HCT116 (cell line): ENCODE measurements around the gene NR2F1-AS1. TPM values are rescaled to one million over a fixed set of nuclear protein-coding genes. Genes with fewer than 3 reads are reported as not detected.

Source experiments
- ATAC-seq: fragments of 200-7000 bp; cut with Tn5 transposase; 2 replicates; pipeline ENCODE4 v1.9.1; 2020; ENCODE audit warnings: mild to moderate bottlenecking, moderate library complexity
- BruUV-seq: library from RNA; stranded (reverse); fragments of 400-500 nt; replicated peaks from 2 replicates; lab custom pipeline; 2021; lab: Mats Ljungman, UMichigan
- CTCF ChIA-PET: fragments of 300-600 bp; sonication (Branson Sonifier 250); formaldehyde crosslinking; loops from one replicate; lab custom pipeline; 2021; ENCODE audit warnings: antibody characterized with exemption; lab: Charles Lee
- POLR2A ChIA-PET: fragments of 300-600, 350-600 bp; sonication (Branson Sonifier 250); formaldehyde crosslinking; loops from one replicate; lab custom pipeline; 2021; ENCODE audit warnings: antibody characterized with exemption; lab: Charles Lee
- RAD21 ChIA-PET, 2 experiments: fragments of 300-600 bp; sonication (Branson Sonifier 250); formaldehyde crosslinking; loops; one replicate each; lab custom pipeline; 2023; ENCODE audit warnings: low total read pairs in 2 of 2; ENCODE audit not compliant: uncharacterized antibody in 2 of 2, unreplicated experiment in 2 of 2, low non-redundant PET in 1 of 2; lab: Charles Lee
- DNase-seq: peaks from one replicate; pipeline ENCODE4 v3.0.0-alpha.2; 2010; ENCODE audit warnings: low read depth, low spot score
- H2AFZ ChIP-seq: fragments of 200-600 bp; shearing (Covaris generic), sonication (generic); 2 replicates; pipeline ENCODE4 v1.6.1; 2017; ENCODE audit warnings: low read depth, mixed run types, mixed read lengths, antibody characterized with exemption, low read length; ENCODE audit not compliant: poor library complexity, severe bottlenecking
- H3K27ac ChIP-seq: 2 replicates; pipeline ENCODE4 v1.5.1; 2012; ENCODE audit warnings: low read depth, low read length
- H3K27me3 ChIP-seq: fragments of 200-600 bp; sonication (generic); 2 replicates; pipeline ENCODE4 v1.6.1; 2016; ENCODE audit warnings: mixed run types, low read length, mixed read lengths; ENCODE audit not compliant: insufficient read depth
- H3K36me3 ChIP-seq, 2 experiments: fragments of 200-500 bp in 1 of 2; fragments of 200-600 bp in 1 of 2; sonication (Bioruptor generic) in 1 of 2; sonication (generic) in 1 of 2; 2 replicates each; pipeline versions ENCODE4 v1.5.1 to v1.6.1; 2014 to 2016; ENCODE audit warnings: low read length in 2 of 2, inconsistent platforms in 1 of 2, mixed read lengths in 1 of 2, mixed run types in 1 of 2; ENCODE audit not compliant: insufficient read depth in 2 of 2, control insufficient read depth in 1 of 2
- H3K4me1 ChIP-seq, 2 experiments: fragments of 200-600 bp in 1 of 2; sonication (generic) in 1 of 2; 2 replicates each; pipeline versions ENCODE4 v1.5.1 to v1.6.1; 2012 to 2017; ENCODE audit warnings: low read length in 2 of 2, inconsistent platforms in 1 of 2, mild to moderate bottlenecking in 1 of 2, mixed read lengths in 1 of 2, mixed run types in 1 of 2, moderate library complexity in 1 of 2; ENCODE audit not compliant: insufficient read depth in 2 of 2, control insufficient read depth in 1 of 2
- H3K4me2 ChIP-seq: fragments of 200-600 bp; sonication (generic); 2 replicates; pipeline ENCODE4 v1.6.1; 2017; ENCODE audit warnings: mixed run types, low read length, mixed read lengths
- H3K4me3 ChIP-seq, 2 experiments: fragments of 200-600 bp in 1 of 2; sonication (generic) in 1 of 2; replicated peaks in 1 of 2; 2 replicates each; pipeline ENCODE4 v1.5.1; 2011 to 2016; ENCODE audit warnings: low read length in 2 of 2, control low read depth in 1 of 2, low read depth in 1 of 2, mild to moderate bottlenecking in 1 of 2, mixed read lengths in 1 of 2, mixed run types in 1 of 2
- H3K79me2 ChIP-seq: fragments of 200-600 bp; sonication (generic); 2 replicates; pipeline ENCODE4 v1.6.1; 2017; ENCODE audit warnings: mild to moderate bottlenecking, mixed run types, low read length, moderate library complexity, mixed read lengths; ENCODE audit not compliant: insufficient read depth
- H3K9ac ChIP-seq: fragments of 200-600 bp; sonication (generic); 2 replicates; pipeline ENCODE4 v1.6.1; 2016; ENCODE audit warnings: low read length, mixed read lengths
- H3K9me2 ChIP-seq: fragments of 200-600 bp; sonication (generic), shearing (Covaris generic); 2 replicates; pipeline ENCODE4 v1.6.1; 2017; ENCODE audit warnings: mixed run types, mild to moderate bottlenecking, moderate library complexity; ENCODE audit not compliant: insufficient read depth
- H3K9me3 ChIP-seq, 2 experiments: fragments of 200-500 bp in 1 of 2; fragments of 200-600 bp in 1 of 2; sonication (Bioruptor generic) in 1 of 2; sonication (generic) in 1 of 2; 2 replicates each; pipeline ENCODE4 v1.6.1; 2014 to 2017; ENCODE audit warnings: low read length in 2 of 2, mixed read lengths in 2 of 2, inconsistent platforms in 1 of 2, low read depth in 1 of 2, mild to moderate bottlenecking in 1 of 2, mixed run types in 1 of 2, moderate library complexity in 1 of 2; ENCODE audit not compliant: control insufficient read depth in 1 of 2, insufficient read depth in 1 of 2
- H4K20me1 ChIP-seq: fragments of 200-600 bp; sonication (generic), shearing (Covaris generic); 2 replicates; pipeline ENCODE4 v1.6.1; 2017; ENCODE audit warnings: mixed run types, mild to moderate bottlenecking, moderate library complexity; ENCODE audit not compliant: insufficient read depth
- ATF3 ChIP-seq: IDR thresholded peaks from 2 replicates; pipeline ENCODE4 v1.6.1; 2012
- CEBPB ChIP-seq: IDR thresholded peaks from 2 replicates; pipeline ENCODE4 v1.6.1; 2012; ENCODE audit warnings: low read depth
- EGR1 ChIP-seq: IDR thresholded peaks from 2 replicates; pipeline ENCODE4 v1.6.1; 2012; ENCODE audit warnings: low read depth
- ELF1 ChIP-seq: IDR thresholded peaks from 2 replicates; pipeline ENCODE4 v1.6.1; 2012; ENCODE audit warnings: low read depth, borderline replicate concordance
- EZH2 ChIP-seq: fragments of 200-600 bp; sonication (generic); IDR thresholded peaks from 2 replicates; pipeline ENCODE4 v1.6.1; 2017; ENCODE audit warnings: antibody characterized with exemption, mixed run types
- EZH2phosphoT487 ChIP-seq: fragments of 200-600 bp; IDR thresholded peaks from 2 replicates; pipeline ENCODE4 v1.6.1; 2018; ENCODE audit warnings: antibody characterized with exemption, borderline replicate concordance
- FOSL1 ChIP-seq: IDR thresholded peaks from 2 replicates; pipeline ENCODE4 v1.6.1; 2012; ENCODE audit warnings: low read depth
- JUND ChIP-seq: IDR thresholded peaks from 2 replicates; pipeline ENCODE4 v1.6.1; 2012
- POLR2A ChIP-seq: IDR thresholded peaks from 2 replicates; pipeline ENCODE4 v1.7.0; 2011; ENCODE audit warnings: borderline replicate concordance; ENCODE audit not compliant: insufficient read depth, insufficient read length; ENCODE audit errors: extremely low read depth
- POLR2AphosphoS5 ChIP-seq: IDR thresholded peaks from 2 replicates; pipeline ENCODE4 v1.6.1; 2011; ENCODE audit warnings: mild to moderate bottlenecking, low read depth, low read length, moderate library complexity
- RAD21 ChIP-seq: IDR thresholded peaks from 2 replicates; pipeline ENCODE4 v1.6.1; 2012; ENCODE audit warnings: low read depth, mild to moderate bottlenecking
- SIN3A ChIP-seq: IDR thresholded peaks from 2 replicates; pipeline ENCODE4 v1.6.1; 2012; ENCODE audit warnings: low read depth
- SP1 ChIP-seq: IDR thresholded peaks from 2 replicates; pipeline ENCODE4 v1.6.1; 2012; ENCODE audit warnings: low read depth
- TCF7L2 ChIP-seq: IDR thresholded peaks from 2 replicates; pipeline ENCODE4 v1.7.0; 2011; ENCODE audit warnings: borderline replicate concordance, inconsistent platforms; ENCODE audit not compliant: insufficient read depth, insufficient read length; ENCODE audit errors: extremely low read depth
- YY1 ChIP-seq: IDR thresholded peaks from 2 replicates; pipeline ENCODE4 v1.6.1; 2011; ENCODE audit warnings: low read length, low read depth, moderate library complexity, mild to moderate bottlenecking; ENCODE audit not compliant: insufficient replicate concordance; ENCODE audit errors: extremely low read depth
- ZFX ChIP-seq: fragments of 450-650 bp; IDR thresholded peaks from 2 replicates; pipeline ENCODE4 v1.6.1; 2017
- ZNF274 ChIP-seq: fragments of 200-500 bp; sonication (Bioruptor generic); IDR thresholded peaks from 2 replicates; pipeline ENCODE4 v1.6.1; 2014; ENCODE audit warnings: mild to moderate bottlenecking, low read depth, low read length, inconsistent platforms
- intact Hi-C: fragments of 100-400 bp; cut with micrococcal nuclease; formaldehyde crosslinking; loops from 2 replicates; pipeline ENCODE4 v1.10.0; 2022
- total RNA-seq: library from RNA; stranded (reverse); gene quantifications from one replicate; pipeline ENCODE4 v1.2.1, GENCODE V29; 2021; ENCODE audit not compliant: unreplicated experiment
- TF ChIP-seq, protein P1 (sequence below), 3 experiments: fragments of 200-600 bp in 1 of 3; sonication (generic) in 1 of 3; IDR thresholded peaks in 2 of 3; conservative IDR thresholded peaks in 1 of 3; 2 replicates each; pipeline ENCODE4 v1.5.1; 2012 to 2017; ENCODE audit warnings: low read depth in 2 of 3, low read length in 2 of 3, antibody characterized with exemption in 1 of 3, borderline replicate concordance in 1 of 3, control low read depth in 1 of 3, mild to moderate bottlenecking in 1 of 3, mixed read lengths in 1 of 3, mixed run types in 1 of 3, moderate library complexity in 1 of 3; ENCODE audit not compliant: insufficient read depth in 1 of 3
- TF ChIP-seq, protein P2 (sequence below): IDR thresholded peaks from 2 replicates; pipeline ENCODE4 v1.6.1; 2012; ENCODE audit warnings: low read depth
- TF ChIP-seq, protein P3 (sequence below): IDR thresholded peaks from 2 replicates; pipeline ENCODE4 v1.6.1; 2012

Gene NR2F1-AS1
- total RNA-seq, 1 experiment from 2014 or later: 20.1 TPM

GRCh38 chr5:93395971-93396379, 185.0 kb downstream of the NR2F1-AS1 start:
- TF ChIP-seq POLR2AphosphoS5: no peak
- TF ChIP-seq ZFX: no peak
- TF ChIP-seq JUND: no peak
- TF ChIP-seq, protein P1, sequence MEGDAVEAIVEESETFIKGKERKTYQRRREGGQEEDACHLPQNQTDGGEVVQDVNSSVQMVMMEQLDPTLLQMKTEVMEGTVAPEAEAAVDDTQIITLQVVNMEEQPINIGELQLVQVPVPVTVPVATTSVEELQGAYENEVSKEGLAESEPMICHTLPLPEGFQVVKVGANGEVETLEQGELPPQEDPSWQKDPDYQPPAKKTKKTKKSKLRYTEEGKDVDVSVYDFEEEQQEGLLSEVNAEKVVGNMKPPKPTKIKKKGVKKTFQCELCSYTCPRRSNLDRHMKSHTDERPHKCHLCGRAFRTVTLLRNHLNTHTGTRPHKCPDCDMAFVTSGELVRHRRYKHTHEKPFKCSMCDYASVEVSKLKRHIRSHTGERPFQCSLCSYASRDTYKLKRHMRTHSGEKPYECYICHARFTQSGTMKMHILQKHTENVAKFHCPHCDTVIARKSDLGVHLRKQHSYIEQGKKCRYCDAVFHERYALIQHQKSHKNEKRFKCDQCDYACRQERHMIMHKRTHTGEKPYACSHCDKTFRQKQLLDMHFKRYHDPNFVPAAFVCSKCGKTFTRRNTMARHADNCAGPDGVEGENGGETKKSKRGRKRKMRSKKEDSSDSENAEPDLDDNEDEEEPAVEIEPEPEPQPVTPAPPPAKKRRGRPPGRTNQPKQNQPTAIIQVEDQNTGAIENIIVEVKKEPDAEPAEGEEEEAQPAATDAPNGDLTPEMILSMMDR (IDR thresholded peaks at IDR 0.05 in 2 of 3, conservative IDR thresholded peaks at IDR 0.05 in 1 of 3; ENCODE audit: borderline replicate concordance in 1 of 3, insufficient read depth in 1 of 3, low read depth in 2 of 3, low read length in 2 of 3): no peak
- TF ChIP-seq CEBPB: no peak
- TF ChIP-seq EZH2: no peak
- TF ChIP-seq FOSL1: no peak
- TF ChIP-seq, protein P2, sequence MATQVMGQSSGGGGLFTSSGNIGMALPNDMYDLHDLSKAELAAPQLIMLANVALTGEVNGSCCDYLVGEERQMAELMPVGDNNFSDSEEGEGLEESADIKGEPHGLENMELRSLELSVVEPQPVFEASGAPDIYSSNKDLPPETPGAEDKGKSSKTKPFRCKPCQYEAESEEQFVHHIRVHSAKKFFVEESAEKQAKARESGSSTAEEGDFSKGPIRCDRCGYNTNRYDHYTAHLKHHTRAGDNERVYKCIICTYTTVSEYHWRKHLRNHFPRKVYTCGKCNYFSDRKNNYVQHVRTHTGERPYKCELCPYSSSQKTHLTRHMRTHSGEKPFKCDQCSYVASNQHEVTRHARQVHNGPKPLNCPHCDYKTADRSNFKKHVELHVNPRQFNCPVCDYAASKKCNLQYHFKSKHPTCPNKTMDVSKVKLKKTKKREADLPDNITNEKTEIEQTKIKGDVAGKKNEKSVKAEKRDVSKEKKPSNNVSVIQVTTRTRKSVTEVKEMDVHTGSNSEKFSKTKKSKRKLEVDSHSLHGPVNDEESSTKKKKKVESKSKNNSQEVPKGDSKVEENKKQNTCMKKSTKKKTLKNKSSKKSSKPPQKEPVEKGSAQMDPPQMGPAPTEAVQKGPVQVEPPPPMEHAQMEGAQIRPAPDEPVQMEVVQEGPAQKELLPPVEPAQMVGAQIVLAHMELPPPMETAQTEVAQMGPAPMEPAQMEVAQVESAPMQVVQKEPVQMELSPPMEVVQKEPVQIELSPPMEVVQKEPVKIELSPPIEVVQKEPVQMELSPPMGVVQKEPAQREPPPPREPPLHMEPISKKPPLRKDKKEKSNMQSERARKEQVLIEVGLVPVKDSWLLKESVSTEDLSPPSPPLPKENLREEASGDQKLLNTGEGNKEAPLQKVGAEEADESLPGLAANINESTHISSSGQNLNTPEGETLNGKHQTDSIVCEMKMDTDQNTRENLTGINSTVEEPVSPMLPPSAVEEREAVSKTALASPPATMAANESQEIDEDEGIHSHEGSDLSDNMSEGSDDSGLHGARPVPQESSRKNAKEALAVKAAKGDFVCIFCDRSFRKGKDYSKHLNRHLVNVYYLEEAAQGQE: no peak
- TF ChIP-seq POLR2A: no peak
- no peak for TF ChIP-seq RAD21
- no peak for TF ChIP-seq ELF1
- TF ChIP-seq ZNF274: no peak
- no peak for TF ChIP-seq TCF7L2
- TF ChIP-seq ATF3: no peak
- TF ChIP-seq YY1: no peak
- TF ChIP-seq EZH2phosphoT487: no peak
- no peak for TF ChIP-seq SP1
- no peak for TF ChIP-seq SIN3A
- no peak for TF ChIP-seq EGR1
- TF ChIP-seq, protein P3, sequence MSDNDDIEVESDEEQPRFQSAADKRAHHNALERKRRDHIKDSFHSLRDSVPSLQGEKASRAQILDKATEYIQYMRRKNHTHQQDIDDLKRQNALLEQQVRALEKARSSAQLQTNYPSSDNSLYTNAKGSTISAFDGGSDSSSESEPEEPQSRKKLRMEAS: no peak
- no peaks in the 10 kb centered on the region for H3K9me2 ChIP-seq
- intact Hi-C loops: no loop called here
- no TSS peak for BruUV-seq
- H3K36me3 ChIP-seq: no peaks in the 10 kb centered on the region
- CTCF ChIA-PET: no interaction called here
- POLR2A ChIA-PET: no interaction called here
- no peak for DNase-seq
- ATAC-seq: no peak
- no peak overlapping the region for H3K9ac ChIP-seq
- H3K27me3 ChIP-seq: no peaks in the 10 kb centered on the region
- H3K4me1 ChIP-seq: no peaks in the 10 kb centered on the region
- H3K9me3 ChIP-seq: no peaks in the 10 kb centered on the region
- H4K20me1 ChIP-seq: no peaks in the 10 kb centered on the region
- RAD21 ChIA-PET: no interaction called here
- H3K27ac ChIP-seq: no peak overlapping the region
- H2AFZ ChIP-seq: no peak overlapping the region
- no peak overlapping the region for H3K4me3 ChIP-seq
- no peak overlapping the region for H3K4me2 ChIP-seq
- no peaks in the 10 kb centered on the region for H3K79me2 ChIP-seq
